HG02943 (cell line): Measurements from ENCODE around the gene RNASE2.
"Not testable (repeated sequence)": the region's sequence is repeated elsewhere in the genome, so short reads cannot be mapped to it uniquely, and the experiment has no call there.

Experiments
- ATAC-seq: cut with Tn5 transposase; IDR thresholded peaks from one replicate; pipeline ENCODE4 v1.9.1; 2021; ENCODE audit warnings: mild to moderate bottlenecking, low read depth, moderate library complexity; ENCODE audit not compliant: unreplicated experiment

Gene RNASE2

GRCh38 chr14:20954736-20955537 is at the start of gene RNASE2:
TSS of gene RNASE2 (plus strand) at chr14:20955487. CDS start at chr14:20955772, 285 bp downstream.
- not testable (repeated sequence) for ATAC-seq

- ATAC-seq: no peak
These were observed 49.6 kb upstream of the RNASE2 start for GRCh38 chr14:20905676-20906075.

- no peak for ATAC-seq
These were observed 48.1 kb upstream of the RNASE2 start for GRCh38 chr14:20907214-20907613.

- ATAC-seq: not testable (repeated sequence)
These were observed 44.5 kb upstream of the RNASE2 start for GRCh38 chr14:20910822-20911221.

GRCh38 chr14:20919038-20919756 is 36.1 kb upstream of the RNASE2 start:
- ATAC-seq: not testable (repeated sequence)

GRCh38 chr14:20923766-20924297 is 31.5 kb upstream of the RNASE2 start:
- ATAC-seq: not testable (repeated sequence)

- ATAC-seq: no peak
These were observed 21.0 kb upstream of the RNASE2 start for GRCh38 chr14:20934148-20934762.

GRCh38 chr14:20935303-20935984 is 19.8 kb upstream of the RNASE2 start:
- ATAC-seq: no peak

GRCh38 chr14:20945146-20945545 is 10.1 kb upstream of the RNASE2 start:
- ATAC-seq: not testable (repeated sequence)

- not testable (repeated sequence) for ATAC-seq
These were observed 8.6 kb upstream of the RNASE2 start for GRCh38 chr14:20946707-20947106.

- not testable (repeated sequence) for ATAC-seq
These were observed 219 bp downstream of the RNASE2 start for GRCh38 chr14:20955538-20955873.

GRCh38 chr14:20956376-20956976 is 1.2 kb downstream of the RNASE2 start:
- no peak for ATAC-seq

GRCh38 chr14:20958946-20959345 is 3.7 kb downstream of the RNASE2 start:
- ATAC-seq: not testable (repeated sequence)

- ATAC-seq: no peak
These were observed 14.0 kb downstream of the RNASE2 start for GRCh38 chr14:20969336-20969735.

- peak; percentile 12 for ATAC-seq
These were observed 15.3 kb downstream of the RNASE2 start for GRCh38 chr14:20970647-20970982.

- ATAC-seq: peak; percentile 90
These were observed 15.9 kb downstream of the RNASE2 start for GRCh38 chr14:20970983-20971704.

GRCh38 chr14:20971705-20972021 is 16.4 kb downstream of the RNASE2 start:
- peak; percentile 26 for ATAC-seq

- no peak for ATAC-seq
These were observed 18.2 kb downstream of the RNASE2 start for GRCh38 chr14:20973501-20973900.

- no peak for ATAC-seq
These were observed 21.0 kb downstream of the RNASE2 start for GRCh38 chr14:20976291-20976690.

- ATAC-seq: no peak
These were observed 23.4 kb downstream of the RNASE2 start for GRCh38 chr14:20978687-20979086.
